ENCODE data around the gene C3orf20.
"Not testable (repeated sequence)": the region's sequence is repeated elsewhere in the genome, so short reads cannot be mapped to it uniquely, and the experiment has no call there.

C3orf20 gene

GRCh38 chr3:14651440-14652251 is 23.3 kb upstream of the C3orf20 start, which contains the start of gene CCDC174 (continued):
- TF ChIP-seq PATZ1 (CRISPR knock-in tag; IDR thresholded peaks at IDR 0.05; ENCODE audit: borderline replicate concordance) = no peak
- 0 out of 2 replicates have a peak, but pooled peaks have one; percentile 44 for TF ChIP-seq GLIS3 (CRISPR knock-in tag; IDR thresholded peaks at IDR 0.05)
- no peak for TF ChIP-seq ZNF8 (CRISPR knock-in tag; IDR thresholded peaks at IDR 0.05)
- no peak for TF ChIP-seq CREB5 (CRISPR knock-in tag; IDR thresholded peaks at IDR 0.05; ENCODE audit: low read depth)

- ATAC-seq = not testable (repeated sequence)
Measured at GRCh38 chr3:14652360-14652907, 22.5 kb upstream of the C3orf20 start.

- no peak for TF ChIP-seq ZFP3 (CRISPR knock-in tag; IDR thresholded peaks at IDR 0.05)
- no peak for TF ChIP-seq SNAI2 (CRISPR knock-in tag; IDR thresholded peaks at IDR 0.05)
- no peak for TF ChIP-seq ISL1 (CRISPR knock-in tag; IDR thresholded peaks at IDR 0.05)
- TF ChIP-seq ZNF70 (CRISPR knock-in tag; IDR thresholded peaks at IDR 0.05) = no peak
- no peak for TF ChIP-seq OSR1 (CRISPR knock-in tag; IDR thresholded peaks at IDR 0.05)
- no peak for TF ChIP-seq BACH2 (CRISPR knock-in tag; IDR thresholded peaks at IDR 0.05; ENCODE audit: borderline replicate concordance)
- no peak for TF ChIP-seq CSDC2 (CRISPR knock-in tag; IDR thresholded peaks at IDR 0.05)
- no peak for ATAC-seq
Measured at GRCh38 chr3:14657579-14657978, 17.4 kb upstream of the C3orf20 start.

GRCh38 chr3:14658978-14659377 is 16.0 kb upstream of the C3orf20 start:
- TF ChIP-seq OSR1 (CRISPR knock-in tag; IDR thresholded peaks at IDR 0.05) = no peak
- TF ChIP-seq ESRRG (CRISPR knock-in tag; IDR thresholded peaks at IDR 0.05) = no peak
- no peak for TF ChIP-seq SNAI2 (CRISPR knock-in tag; IDR thresholded peaks at IDR 0.05)
- TF ChIP-seq POU6F1 (CRISPR knock-in tag; IDR thresholded peaks at IDR 0.05; ENCODE audit: borderline replicate concordance, low read depth) = no peak
- TF ChIP-seq BACH2 (CRISPR knock-in tag; IDR thresholded peaks at IDR 0.05; ENCODE audit: borderline replicate concordance) = no peak
- no peak for TF ChIP-seq ZFP30 (CRISPR knock-in tag; IDR thresholded peaks at IDR 0.05)
- no peak for TF ChIP-seq GLIS3 (CRISPR knock-in tag; IDR thresholded peaks at IDR 0.05)
- TF ChIP-seq RARB (CRISPR knock-in tag; IDR thresholded peaks at IDR 0.05) = no peak
- TF ChIP-seq ARNTL (CRISPR knock-in tag; IDR thresholded peaks at IDR 0.05; ENCODE audit: borderline replicate concordance, low read depth) = no peak
- TF ChIP-seq ISL1 (CRISPR knock-in tag; IDR thresholded peaks at IDR 0.05) = no peak
- no peak for TF ChIP-seq PATZ1 (CRISPR knock-in tag; IDR thresholded peaks at IDR 0.05; ENCODE audit: borderline replicate concordance)
- no peak for TF ChIP-seq ZC3H10 (CRISPR knock-in tag; IDR thresholded peaks at IDR 0.05)
- no peak for TF ChIP-seq TCF4 (CRISPR knock-in tag; IDR thresholded peaks at IDR 0.05; ENCODE audit: borderline replicate concordance)
- no peak for TF ChIP-seq TSHZ2 (CRISPR knock-in tag; IDR thresholded peaks at IDR 0.05)
- no peak for TF ChIP-seq ZNF565 (CRISPR knock-in tag; conservative IDR thresholded peaks at IDR 0.05; ENCODE audit: low read depth)
- no peak for TF ChIP-seq TOX (CRISPR knock-in tag; IDR thresholded peaks at IDR 0.05; ENCODE audit: borderline replicate concordance)
- no peak for ATAC-seq
